Activated naive CD8-positive, alpha-beta T cell treated with anti-CD3 and anti-CD28 coated beads for 36 hours (primary cell): ENCODE measurements around the gene IL7R. TPM values are rescaled to one million over a fixed set of nuclear protein-coding genes. Genes with fewer than 3 reads are reported as not detected.
"Not testable (repeated sequence)": the region's sequence is repeated elsewhere in the genome, so short reads cannot be mapped to it uniquely, and the experiment has no call there.

Source experiments
- DNase-seq: peaks from one replicate; pipeline ENCODE4 v3.0.0; 2021
- H3K27ac Mint-ChIP-seq: one replicate; pipeline ENCODE4 v1.8.0; 2022; ENCODE audit warnings: mild to moderate bottlenecking, moderate library complexity, mixed read lengths
- H3K27me3 Mint-ChIP-seq: one replicate; pipeline ENCODE4 v1.8.0; 2022; ENCODE audit warnings: mild to moderate bottlenecking, mixed read lengths
- H3K36me3 Mint-ChIP-seq: one replicate; pipeline ENCODE4 v1.8.0; 2021; ENCODE audit warnings: mild to moderate bottlenecking, mixed read lengths
- H3K4me1 Mint-ChIP-seq: one replicate; pipeline ENCODE4 v1.8.0; 2021; ENCODE audit warnings: mixed read lengths
- H3K4me3 Mint-ChIP-seq: one replicate; pipeline ENCODE4 v1.8.0; 2022; ENCODE audit warnings: mild to moderate bottlenecking, moderate library complexity, mixed read lengths
- H3K9me3 Mint-ChIP-seq: one replicate; pipeline ENCODE4 v1.8.0; 2022; ENCODE audit warnings: mixed read lengths
- total RNA-seq, 2 experiments: library from RNA; stranded (reverse); gene quantifications; one replicate each; pipeline ENCODE4 v1.2.3, GENCODE V29; 2021

The IL7R gene
- total RNA-seq, 2 experiments from 2014 or later, result 112 to 117 TPM

- DNase-seq, result peak; percentile 67
- Mint-ChIP-seq H3K9me3 (peaks cover 6% of the 10 kb centered on the region), H3K27ac (peak overlapping the region; percentile 95), H3K4me3 (peak overlapping the region; percentile 86), H3K4me1 (peaks cover 71% of the 10 kb centered on the region), H3K36me3 (peaks cover 75% of the 10 kb centered on the region), H3K27me3 (no peaks in the 10 kb centered on the region)
These were observed 3.1 kb upstream of the IL7R start for GRCh38 chr5:35853631-35854030.

- DNase-seq, result peak; percentile 62
- H3K27me3 Mint-ChIP-seq, result no peaks in the 10 kb centered on the region
- peaks cover 75% of the 10 kb centered on the region for H3K4me1 Mint-ChIP-seq
- H3K36me3 Mint-ChIP-seq, result peaks cover 79% of the 10 kb centered on the region
- peak overlapping the region; percentile 95 for H3K27ac Mint-ChIP-seq
- peak overlapping the region; percentile 86 for H3K4me3 Mint-ChIP-seq
- H3K9me3 Mint-ChIP-seq, result peaks cover 4% of the 10 kb centered on the region
These were observed 2.4 kb upstream of the IL7R start for GRCh38 chr5:35854248-35854647.

GRCh38 chr5:35855187-35855586, 1.5 kb upstream of the IL7R start:
- peaks cover 73% of the 10 kb centered on the region for H3K4me1 Mint-ChIP-seq
- H3K4me3 Mint-ChIP-seq, result peak overlapping the region; percentile 86
- no peaks in the 10 kb centered on the region for H3K27me3 Mint-ChIP-seq
- H3K27ac Mint-ChIP-seq, result peak overlapping the region; percentile 95
- peaks cover 81% of the 10 kb centered on the region for H3K36me3 Mint-ChIP-seq
- no peak for DNase-seq
- peaks cover 4% of the 10 kb centered on the region for H3K9me3 Mint-ChIP-seq

GRCh38 chr5:35856186-35856764, 416 bp upstream of the IL7R start:
- peak overlapping the region; percentile 95 for H3K27ac Mint-ChIP-seq
- peaks cover 84% of the 10 kb centered on the region for H3K36me3 Mint-ChIP-seq

GRCh38 chr5:35857606-35858205, 1.0 kb downstream of the IL7R start:
- Mint-ChIP-seq H3K27me3 (no peaks in the 10 kb centered on the region), H3K4me1 (peaks cover 74% of the 10 kb centered on the region), H3K36me3 (peaks cover 86% of the 10 kb centered on the region), H3K27ac (peak overlapping the region; percentile 95), H3K9me3 (no peaks in the 10 kb centered on the region), H3K4me3 (peak overlapping the region; percentile 80)
- DNase-seq, result no peak

More at GRCh38 chr5:35856186-35856764, 416 bp upstream of the IL7R start:
- H3K27me3 Mint-ChIP-seq, H3K9me3 Mint-ChIP-seq, DNase-seq: not testable (repeated sequence)
- peaks cover 73% of the 10 kb centered on the region for H3K4me1 Mint-ChIP-seq
- H3K4me3 Mint-ChIP-seq, result peak overlapping the region; percentile 80

- Mint-ChIP-seq H3K27ac (peak overlapping the region; percentile 92), H3K9me3 (peaks cover 5% of the 10 kb centered on the region), H3K27me3 (no peaks in the 10 kb centered on the region), H3K4me3 (peak overlapping the region; percentile 84), H3K4me1 (peaks cover 81% of the 10 kb centered on the region), H3K36me3 (peaks cover 86% of the 10 kb centered on the region)
- DNase-seq, result no peak
These were observed 2.5 kb downstream of the IL7R start for GRCh38 chr5:35859101-35859661.

- H3K9me3 Mint-ChIP-seq, result peaks cover 16% of the 10 kb centered on the region
- H3K27me3 Mint-ChIP-seq, result no peaks in the 10 kb centered on the region
- DNase-seq, result no peak
- peaks cover 86% of the 10 kb centered on the region for H3K36me3 Mint-ChIP-seq
- peak overlapping the region; percentile 92 for H3K27ac Mint-ChIP-seq
- H3K4me3 Mint-ChIP-seq, result peak overlapping the region; percentile 84
- peaks cover 79% of the 10 kb centered on the region for H3K4me1 Mint-ChIP-seq
These were observed 4.0 kb downstream of the IL7R start for GRCh38 chr5:35860686-35861085.

- Mint-ChIP-seq H3K4me3 (peak overlapping the region; percentile 84), H3K9me3 (peaks cover 16% of the 10 kb centered on the region), H3K4me1 (peaks cover 77% of the 10 kb centered on the region), H3K27me3 (no peaks in the 10 kb centered on the region), H3K27ac (peak overlapping the region; percentile 92), H3K36me3 (peaks cover 87% of the 10 kb centered on the region)
- DNase-seq, result no peak
These were observed 5.0 kb downstream of the IL7R start for GRCh38 chr5:35861718-35862117.

GRCh38 chr5:35862126-35862525, 5.4 kb downstream of the IL7R start:
- Mint-ChIP-seq H3K4me3 (peak overlapping the region; percentile 84), H3K36me3 (peaks cover 86% of the 10 kb centered on the region), H3K9me3 (peaks cover 16% of the 10 kb centered on the region), H3K4me1 (peaks cover 76% of the 10 kb centered on the region), H3K27ac (peak overlapping the region; percentile 92), H3K27me3 (no peaks in the 10 kb centered on the region)
- DNase-seq, result no peak

- peak overlapping the region; percentile 92 for H3K27ac Mint-ChIP-seq
- no peaks in the 10 kb centered on the region for H3K27me3 Mint-ChIP-seq
- H3K4me3 Mint-ChIP-seq, result peak overlapping the region; percentile 84
- H3K36me3 Mint-ChIP-seq, result peaks cover 87% of the 10 kb centered on the region
- DNase-seq, result peak; percentile 30
- peaks cover 18% of the 10 kb centered on the region for H3K9me3 Mint-ChIP-seq
- peaks cover 81% of the 10 kb centered on the region for H3K4me1 Mint-ChIP-seq
These were observed 6.5 kb downstream of the IL7R start for GRCh38 chr5:35863159-35863558.

GRCh38 chr5:35867998-35868397, 11.3 kb downstream of the IL7R start:
- no peaks in the 10 kb centered on the region for H3K27me3 Mint-ChIP-seq
- peaks cover 87% of the 10 kb centered on the region for H3K36me3 Mint-ChIP-seq
- H3K27ac Mint-ChIP-seq, result peak overlapping the region; percentile 82
- H3K4me3 Mint-ChIP-seq, result no peak overlapping the region
- peaks cover 75% of the 10 kb centered on the region for H3K4me1 Mint-ChIP-seq
- H3K9me3 Mint-ChIP-seq, result peaks cover 29% of the 10 kb centered on the region
- DNase-seq, result no peak

GRCh38 chr5:35869685-35870277, 13.1 kb downstream of the IL7R start:
- DNase-seq, result no peak
- Mint-ChIP-seq H3K27me3 (no peaks in the 10 kb centered on the region), H3K36me3 (peaks cover 89% of the 10 kb centered on the region), H3K4me1 (peaks cover 76% of the 10 kb centered on the region), H3K9me3 (peaks cover 23% of the 10 kb centered on the region), H3K27ac (peak overlapping the region; percentile 82), H3K4me3 (no peak overlapping the region)

- peak overlapping the region; percentile 2 for H3K4me3 Mint-ChIP-seq
- H3K27me3 Mint-ChIP-seq, result no peaks in the 10 kb centered on the region
- H3K4me1 Mint-ChIP-seq, result peaks cover 75% of the 10 kb centered on the region
- peak overlapping the region; percentile 82 for H3K27ac Mint-ChIP-seq
- no peak for DNase-seq
- H3K36me3 Mint-ChIP-seq, result peaks cover 90% of the 10 kb centered on the region
- peaks cover 17% of the 10 kb centered on the region for H3K9me3 Mint-ChIP-seq
These were observed 13.9 kb downstream of the IL7R start for GRCh38 chr5:35870605-35871004.

- H3K27me3 Mint-ChIP-seq, result no peaks in the 10 kb centered on the region
- peaks cover 17% of the 10 kb centered on the region for H3K9me3 Mint-ChIP-seq
- H3K4me3 Mint-ChIP-seq, result peak overlapping the region; percentile 22
These were observed 19.8 kb downstream of the IL7R start for GRCh38 chr5:35876454-35876853.

GRCh38 chr5:35876922-35877321, 20.2 kb downstream of the IL7R start:
- Mint-ChIP-seq H3K4me1 (peaks cover 76% of the 10 kb centered on the region), H3K36me3 (peaks cover 92% of the 10 kb centered on the region), H3K4me3 (no peak overlapping the region), H3K27me3 (no peaks in the 10 kb centered on the region), H3K27ac (peak overlapping the region; percentile 90), H3K9me3 (peaks cover 17% of the 10 kb centered on the region)
- no peak for DNase-seq

More at GRCh38 chr5:35876454-35876853, 19.8 kb downstream of the IL7R start:
- no peak for DNase-seq
- peaks cover 76% of the 10 kb centered on the region for H3K4me1 Mint-ChIP-seq
- peaks cover 95% of the 10 kb centered on the region for H3K36me3 Mint-ChIP-seq
- peak overlapping the region; percentile 90 for H3K27ac Mint-ChIP-seq
